GM13976 (cell line): ENCODE data around the gene JPH3.

ENCODE experiments used
- DNase-seq: peaks from one replicate; pipeline ENCODE4 v3.0.0; 2012; ENCODE audit warnings: low spot score
- in situ Hi-C: fragments of 300-500 bp; cut with MboI; formaldehyde crosslinking; loops from one replicate; pipeline ENCODE4 v1.12.0; 2022; ENCODE audit warnings: low sequenced_read_pairs, mixed read lengths, inconsistent platforms; ENCODE audit not compliant: unreplicated experiment
- TF ChIP-seq, protein P1 (sequence below): IDR thresholded peaks from 2 replicates; pipeline ENCODE4 v1.5.1; 2012; ENCODE audit warnings: borderline replicate concordance, mild to moderate bottlenecking; ENCODE audit not compliant: insufficient read depth; ENCODE audit errors: extremely low read depth, missing control alignments, control extremely low read depth

The JPH3 gene

DNA sequence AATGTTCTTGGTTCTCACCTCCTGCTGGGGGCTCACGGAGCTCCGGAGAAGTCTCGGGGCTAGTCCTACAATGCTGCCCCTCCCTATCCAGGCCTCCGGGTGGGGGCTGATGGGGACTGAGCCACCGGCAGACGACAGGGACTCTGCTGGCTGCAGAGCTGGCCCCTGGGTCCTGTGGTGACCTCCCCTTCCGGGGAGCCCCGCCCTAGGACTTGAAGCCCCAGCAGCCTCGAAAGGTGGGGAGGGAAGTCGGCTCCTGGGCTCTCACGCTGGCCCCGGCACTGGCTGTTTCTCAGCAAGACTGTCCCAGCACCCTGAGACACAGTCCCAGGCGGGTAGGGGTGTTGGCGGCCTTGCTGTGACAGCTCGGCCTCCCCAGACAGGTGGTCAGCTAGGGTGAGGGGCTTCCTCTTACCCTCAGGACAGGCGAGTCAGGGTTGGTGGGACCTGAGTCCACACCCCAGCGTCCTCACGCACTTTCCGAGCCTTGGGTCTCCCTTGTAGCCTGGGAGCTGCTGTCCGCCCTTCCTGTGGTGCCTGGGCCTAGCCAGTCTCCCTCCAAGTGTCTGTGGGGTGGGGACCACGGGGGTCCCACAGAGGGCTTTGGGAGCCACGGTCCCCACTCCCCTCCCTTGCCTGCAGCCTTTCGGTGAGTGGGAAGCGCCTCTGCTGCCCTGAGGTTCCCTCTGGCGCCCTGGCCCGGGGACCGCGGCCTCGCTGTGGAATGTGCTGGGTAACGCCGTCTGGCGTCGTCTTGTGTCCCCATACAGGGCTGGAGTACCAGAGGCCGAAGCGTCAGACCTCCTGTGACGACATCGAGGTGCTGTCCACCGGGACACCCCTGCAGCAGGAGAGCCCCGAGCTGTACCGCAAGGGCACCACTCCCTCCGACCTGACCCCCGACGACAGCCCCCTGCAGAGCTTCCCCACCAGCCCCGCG is 86.8 kb downstream of the JPH3 start:
- TF ChIP-seq, protein P1, sequence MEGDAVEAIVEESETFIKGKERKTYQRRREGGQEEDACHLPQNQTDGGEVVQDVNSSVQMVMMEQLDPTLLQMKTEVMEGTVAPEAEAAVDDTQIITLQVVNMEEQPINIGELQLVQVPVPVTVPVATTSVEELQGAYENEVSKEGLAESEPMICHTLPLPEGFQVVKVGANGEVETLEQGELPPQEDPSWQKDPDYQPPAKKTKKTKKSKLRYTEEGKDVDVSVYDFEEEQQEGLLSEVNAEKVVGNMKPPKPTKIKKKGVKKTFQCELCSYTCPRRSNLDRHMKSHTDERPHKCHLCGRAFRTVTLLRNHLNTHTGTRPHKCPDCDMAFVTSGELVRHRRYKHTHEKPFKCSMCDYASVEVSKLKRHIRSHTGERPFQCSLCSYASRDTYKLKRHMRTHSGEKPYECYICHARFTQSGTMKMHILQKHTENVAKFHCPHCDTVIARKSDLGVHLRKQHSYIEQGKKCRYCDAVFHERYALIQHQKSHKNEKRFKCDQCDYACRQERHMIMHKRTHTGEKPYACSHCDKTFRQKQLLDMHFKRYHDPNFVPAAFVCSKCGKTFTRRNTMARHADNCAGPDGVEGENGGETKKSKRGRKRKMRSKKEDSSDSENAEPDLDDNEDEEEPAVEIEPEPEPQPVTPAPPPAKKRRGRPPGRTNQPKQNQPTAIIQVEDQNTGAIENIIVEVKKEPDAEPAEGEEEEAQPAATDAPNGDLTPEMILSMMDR: no peak
- in situ Hi-C loops: no loop called here
- DNase-seq: no peak

GRCh38 chr16:87689956-87690465 is 87.7 kb downstream of the JPH3 start:
- TF ChIP-seq, protein P1: no peak
- in situ Hi-C loops: no loop called here

GRCh38 chr16:87690911-87691685 is 88.8 kb downstream of the JPH3 start:
- DNase-seq: no peak
- TF ChIP-seq, protein P1: no peak
- in situ Hi-C loops: no loop called here

More at GRCh38 chr16:87689956-87690465, 87.7 kb downstream of the JPH3 start:
- no peak for DNase-seq

- no peak for DNase-seq
- in situ Hi-C loops: no loop called here
- TF ChIP-seq, protein P1: no peak
Measured at GRCh38 chr16:87691686-87692079, 89.4 kb downstream of the JPH3 start.

DNA sequence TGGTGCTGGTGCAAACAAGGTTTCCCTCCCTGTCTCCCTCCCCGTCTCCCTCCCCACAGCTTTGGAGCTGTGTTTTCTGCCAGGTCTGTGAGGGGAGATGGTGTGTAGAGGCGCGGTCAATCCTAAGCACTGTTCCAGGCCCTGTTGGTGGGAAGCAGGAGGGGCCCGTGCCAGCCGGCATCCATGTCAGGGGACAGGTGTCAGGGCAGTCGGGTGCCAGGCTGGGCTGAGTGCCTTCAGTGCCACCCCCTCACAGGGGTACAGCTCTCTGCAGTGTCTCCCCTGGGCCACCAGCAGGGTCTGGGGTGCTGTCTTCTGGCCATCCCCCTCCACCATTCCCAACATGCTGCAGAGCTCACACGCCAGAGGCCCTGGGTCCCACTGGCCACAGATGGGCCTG is 89.9 kb downstream of the JPH3 start:
- no peak for DNase-seq
- TF ChIP-seq, protein P1: no peak
- in situ Hi-C loops: no loop called here

DNA sequence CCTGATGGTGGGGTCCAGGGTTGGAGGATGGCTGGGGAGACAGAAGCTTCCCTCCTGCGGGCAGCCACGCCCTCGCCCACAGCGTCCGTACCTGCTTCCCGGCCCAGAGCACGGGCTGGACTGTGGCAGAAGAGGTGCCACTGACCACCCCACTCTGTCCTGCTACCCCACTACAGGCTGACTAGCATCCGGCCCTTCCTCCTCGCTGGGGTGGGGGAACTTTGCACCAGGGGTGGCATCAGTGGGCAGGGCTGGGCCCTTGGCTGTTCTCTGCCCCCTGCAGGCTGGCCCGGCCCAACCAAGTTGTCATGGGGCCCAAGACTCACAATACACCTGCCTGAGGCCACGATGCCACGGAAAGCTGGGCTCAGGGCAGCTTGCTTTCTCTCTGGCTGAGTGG is 90.4 kb downstream of the JPH3 start:
- DNase-seq: no peak
- TF ChIP-seq, protein P1: no peak
- in situ Hi-C loops: no loop called here
